AG04449 (cell line): Measurements from ENCODE around the gene CTTNBP2NL.
"Not testable (repeated sequence)": the region's sequence is repeated elsewhere in the genome, so short reads cannot be mapped to it uniquely, and the experiment has no call there.

Source experiments
- CTCF ChIA-PET: fragments of 350-600 bp; formaldehyde crosslinking; extraction: SDS; loops from one replicate; lab custom pipeline; 2021; ENCODE audit warnings: antibody characterized with exemption; lab: Yijun Ruan, JAX
- POLR2A ChIA-PET: fragments of 400-600, 350-600 bp; formaldehyde crosslinking; extraction: SDS; loops from one replicate; lab custom pipeline; 2020; ENCODE audit warnings: antibody characterized with exemption, inconsistent platforms; lab: Yijun Ruan, JAX
- DNase-seq: peaks from one replicate; pipeline ENCODE4 v3.0.0-alpha.2; 2010; ENCODE audit warnings: low read depth, low spot score
- H3K4me3 ChIP-seq: 2 replicates; pipeline ENCODE4 v1.5.1; 2011; ENCODE audit warnings: low read depth, mild to moderate bottlenecking, control low read depth, low read length
- TF ChIP-seq, protein P1 (sequence below): IDR thresholded peaks from one replicate; pipeline ENCODE4 v1.5.1; 2011; ENCODE audit warnings: mild to moderate bottlenecking, moderate library complexity, low read length, control low read depth, inconsistent platforms; ENCODE audit not compliant: insufficient read depth; ENCODE audit errors: missing control alignments

The CTTNBP2NL gene

DNA sequence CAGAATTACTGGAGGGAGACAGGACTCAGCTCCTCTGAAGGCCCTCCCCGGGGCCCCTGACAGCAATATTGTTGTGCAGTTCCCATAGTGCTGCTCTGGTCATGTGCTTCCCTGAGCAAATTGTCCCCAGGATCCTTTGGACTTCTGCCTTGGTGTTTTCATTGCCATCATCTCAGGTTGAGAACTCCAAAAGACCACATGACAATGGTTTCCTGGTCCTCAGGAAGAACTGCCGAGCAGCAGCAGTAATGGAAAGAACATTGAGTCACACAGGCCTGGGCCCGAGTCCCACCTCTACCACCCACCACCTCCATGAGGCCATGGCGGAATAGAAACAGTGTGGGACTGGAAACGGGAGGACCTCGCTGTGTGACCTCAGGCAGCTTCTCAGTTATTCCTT lies 6.3 kb upstream of the CTTNBP2NL start:
- no peak overlapping the region for H3K4me3 ChIP-seq
- POLR2A ChIA-PET = interaction anchor here (1.3 kb wide), 1 partner anchor 311 kb away, joined by 4 read pairs; no protein-coding TSS in a partner anchor
- DNase-seq = no peak
- CTCF ChIA-PET = interaction anchor here (0.8 to 10.8 kb wide), 16 partner anchors 8 to 908 kb away, joined by 3 to 250 read pairs (median 17); partner anchors contain the start of genes CAPZA1, MOV10, PPM1J and RHOC
- TF ChIP-seq, protein P1, sequence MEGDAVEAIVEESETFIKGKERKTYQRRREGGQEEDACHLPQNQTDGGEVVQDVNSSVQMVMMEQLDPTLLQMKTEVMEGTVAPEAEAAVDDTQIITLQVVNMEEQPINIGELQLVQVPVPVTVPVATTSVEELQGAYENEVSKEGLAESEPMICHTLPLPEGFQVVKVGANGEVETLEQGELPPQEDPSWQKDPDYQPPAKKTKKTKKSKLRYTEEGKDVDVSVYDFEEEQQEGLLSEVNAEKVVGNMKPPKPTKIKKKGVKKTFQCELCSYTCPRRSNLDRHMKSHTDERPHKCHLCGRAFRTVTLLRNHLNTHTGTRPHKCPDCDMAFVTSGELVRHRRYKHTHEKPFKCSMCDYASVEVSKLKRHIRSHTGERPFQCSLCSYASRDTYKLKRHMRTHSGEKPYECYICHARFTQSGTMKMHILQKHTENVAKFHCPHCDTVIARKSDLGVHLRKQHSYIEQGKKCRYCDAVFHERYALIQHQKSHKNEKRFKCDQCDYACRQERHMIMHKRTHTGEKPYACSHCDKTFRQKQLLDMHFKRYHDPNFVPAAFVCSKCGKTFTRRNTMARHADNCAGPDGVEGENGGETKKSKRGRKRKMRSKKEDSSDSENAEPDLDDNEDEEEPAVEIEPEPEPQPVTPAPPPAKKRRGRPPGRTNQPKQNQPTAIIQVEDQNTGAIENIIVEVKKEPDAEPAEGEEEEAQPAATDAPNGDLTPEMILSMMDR = no peak

DNA sequence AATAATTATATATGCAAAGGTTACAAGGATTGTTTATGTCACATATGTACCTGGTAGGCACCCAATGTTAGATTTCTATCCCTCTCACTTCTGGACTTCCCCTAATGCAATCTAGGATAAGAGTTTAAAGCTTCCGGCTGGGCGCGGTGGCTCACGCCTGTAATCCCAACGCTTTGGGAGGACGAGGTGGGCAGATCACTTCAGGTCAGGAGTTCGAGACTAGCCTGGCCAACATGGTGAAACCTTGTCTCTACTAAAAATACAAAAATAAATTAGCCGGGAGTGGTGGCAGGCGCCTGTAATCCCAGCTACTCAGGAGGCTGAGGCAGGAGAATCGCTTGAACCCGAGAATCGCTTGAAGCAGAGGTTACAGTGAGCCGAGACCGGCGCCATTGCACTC lies 5.7 kb upstream of the CTTNBP2NL start:
- not testable (repeated sequence) for H3K4me3 ChIP-seq, DNase-seq
- CTCF ChIA-PET = interaction anchor here (0.8 to 10.8 kb wide), 39 partner anchors 9 to 325 kb away, joined by 3 to 250 read pairs (median 6); partner anchors contain the start of genes CAPZA1, MOV10, PPM1J and RHOC
- POLR2A ChIA-PET = interaction anchor here (0.9 to 1.6 kb wide), 3 partner anchors 75 to 325 kb away, joined by 3 to 6 read pairs (median 4); partner anchors contain the start of gene PPM1J

DNA sequence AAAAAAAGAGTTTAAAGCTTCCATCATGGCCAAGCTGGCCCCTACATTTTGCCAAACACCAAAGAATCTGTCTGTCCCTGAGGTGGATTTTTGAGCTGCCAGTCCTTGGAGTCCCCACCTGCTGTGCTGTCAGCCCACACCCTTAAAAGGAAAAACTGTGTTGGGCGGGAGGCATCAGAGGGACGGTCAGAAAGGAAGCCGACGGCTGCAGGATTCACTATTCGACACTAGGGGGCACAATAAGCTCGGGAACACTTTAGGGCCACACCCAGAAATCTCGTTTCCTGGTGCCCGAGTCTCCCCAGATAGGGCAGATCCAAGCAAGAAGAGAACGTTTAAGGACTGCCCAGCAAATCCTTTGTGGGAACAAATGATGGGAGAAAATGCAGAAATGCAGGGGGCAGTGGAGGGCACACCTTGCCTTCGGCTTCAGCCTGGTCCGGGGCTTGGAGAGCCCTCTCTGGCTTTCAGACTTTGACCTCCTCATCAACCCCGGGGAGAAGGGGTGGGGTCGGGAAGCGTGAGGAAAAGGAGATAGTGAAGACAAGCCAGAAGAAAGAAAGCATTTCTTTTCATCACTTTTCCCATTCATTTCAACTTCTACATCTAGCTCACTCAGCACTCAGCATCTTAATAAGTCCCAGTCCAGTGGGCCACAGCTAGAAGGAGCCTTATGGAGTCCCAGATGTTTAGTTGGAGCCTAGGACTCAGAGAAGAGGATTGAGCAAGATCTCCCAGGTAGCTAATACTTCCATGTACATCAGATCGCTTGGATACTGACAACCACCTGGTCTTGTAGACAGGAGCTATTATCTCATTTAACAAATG lies 5.0 kb upstream of the CTTNBP2NL start:
- DNase-seq = peak; percentile 67
- TF ChIP-seq, protein P1 = peak; percentile 79
- H3K4me3 ChIP-seq = peak overlapping the region; percentile 50
- ChIA-PET CTCF (interaction anchor here (0.5 to 10.8 kb wide), 59 partner anchors 10 to 1990 kb away, joined by 3 to 250 read pairs (median 4); partner anchors contain the start of genes CAPZA1, MOV10, PPM1J and RHOC), POLR2A (interaction anchor here (0.9 to 1.6 kb wide), 6 partner anchors 74 to 324 kb away, joined by 3 to 8 read pairs (median 4); partner anchors contain the start of genes MOV10 and PPM1J)

DNA sequence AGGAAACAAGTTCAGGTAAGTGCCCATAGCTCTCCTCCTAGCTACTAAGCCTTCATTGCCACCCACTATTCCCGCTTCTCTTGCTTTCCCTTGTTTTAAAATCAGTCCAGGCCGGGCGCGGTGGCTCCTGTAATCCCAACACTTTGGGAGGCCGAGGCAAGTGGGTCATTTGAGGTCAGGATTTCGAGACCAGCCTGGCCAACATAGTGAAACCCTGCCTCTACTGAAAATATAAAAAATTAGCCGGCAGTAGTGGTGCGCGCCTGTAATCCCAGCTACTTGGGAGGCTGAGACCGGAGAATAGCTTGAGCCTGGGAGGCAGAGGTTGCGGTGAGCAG lies 4.4 kb upstream of the CTTNBP2NL start:
- ChIA-PET POLR2A (interaction anchor here (0.9 to 1.6 kb wide), 5 partner anchors 74 to 324 kb away, joined by 3 to 8 read pairs (median 4); partner anchors contain the start of genes MOV10 and PPM1J), CTCF (interaction anchor here (0.7 to 10.8 kb wide), 47 partner anchors 9 to 413 kb away, joined by 3 to 250 read pairs (median 5); partner anchors contain the start of genes CAPZA1, MOV10, PPM1J and RHOC)

DNA sequence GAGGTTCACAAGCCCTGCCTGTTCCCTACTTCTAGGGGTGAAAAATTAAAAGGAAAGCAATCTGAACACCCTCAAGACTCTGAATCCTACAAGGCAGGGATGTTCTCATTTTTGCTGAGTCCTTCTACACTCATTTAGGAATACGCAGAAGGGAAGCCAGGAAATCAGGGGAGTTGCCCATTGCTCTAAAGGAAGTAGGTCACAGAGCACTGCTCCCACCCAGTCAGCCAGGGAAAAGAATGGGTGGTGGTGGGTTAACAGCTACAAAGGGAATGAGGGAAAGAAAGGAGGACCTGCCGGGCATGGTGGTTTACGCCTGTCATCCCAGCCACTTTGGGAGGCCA lies 2.4 kb upstream of the CTTNBP2NL start:
- TF ChIP-seq, protein P1 = no peak
- POLR2A ChIA-PET = interaction anchor here (0.7 to 3.3 kb wide), 10 partner anchors 11 to 328 kb away, joined by 3 to 20 read pairs (median 4); partner anchors contain the start of genes CAPZA1, RHOC and ST7L
- no peak overlapping the region for H3K4me3 ChIP-seq
- no peak for DNase-seq
- CTCF ChIA-PET = interaction anchor here (1.2 to 10.8 kb wide), 9 partner anchors 24 to 325 kb away, joined by 3 to 250 read pairs (median 7); partner anchors contain the start of genes CAPZA1, PPM1J and ST7L

More for the DNA sequence above, 4.4 kb upstream of the CTTNBP2NL start:
- TF ChIP-seq, protein P1 = no peak
- no peak for DNase-seq
- H3K4me3 ChIP-seq = peak overlapping the region; percentile 50

DNA sequence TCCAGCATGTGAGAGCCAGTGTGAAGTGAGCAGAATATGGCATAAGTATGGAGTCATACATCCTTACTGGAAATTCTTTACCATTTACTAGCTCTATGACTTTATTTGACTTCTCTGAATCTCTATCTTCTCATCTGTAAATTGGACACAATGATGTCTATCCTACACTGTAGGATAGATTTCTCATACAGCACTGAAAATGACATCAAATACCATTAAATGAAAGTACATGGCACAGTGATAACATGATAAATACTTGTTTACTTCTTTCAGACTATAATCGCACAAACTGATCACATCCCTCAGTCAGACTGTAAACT lies 1.3 kb upstream of the CTTNBP2NL start:
- TF ChIP-seq, protein P1 = no peak
- ChIA-PET POLR2A (interaction anchor here (0.8 to 3.3 kb wide), 11 partner anchors 10 to 312 kb away, joined by 3 to 20 read pairs (median 4); partner anchors contain the start of genes CAPZA1, MOV10, RHOC and ST7L), CTCF (interaction anchor here (0.7 to 10.8 kb wide), 16 partner anchors 10 to 324 kb away, joined by 3 to 250 read pairs (median 4); partner anchors contain the start of genes CAPZA1, PPM1J and ST7L)
- H3K4me3 ChIP-seq = peak overlapping the region; percentile 43
- no peak for DNase-seq
